ENCODE measurements around the gene GLDN.

Gene GLDN

GRCh38 chr15:51321316-51321715 lies 20.1 kb upstream of the GLDN start (continued):
- TF ChIP-seq PATZ1 (tag by site-specific recombination; IDR thresholded peaks at IDR 0.05), result no peak
- TF ChIP-seq, protein P1, sequence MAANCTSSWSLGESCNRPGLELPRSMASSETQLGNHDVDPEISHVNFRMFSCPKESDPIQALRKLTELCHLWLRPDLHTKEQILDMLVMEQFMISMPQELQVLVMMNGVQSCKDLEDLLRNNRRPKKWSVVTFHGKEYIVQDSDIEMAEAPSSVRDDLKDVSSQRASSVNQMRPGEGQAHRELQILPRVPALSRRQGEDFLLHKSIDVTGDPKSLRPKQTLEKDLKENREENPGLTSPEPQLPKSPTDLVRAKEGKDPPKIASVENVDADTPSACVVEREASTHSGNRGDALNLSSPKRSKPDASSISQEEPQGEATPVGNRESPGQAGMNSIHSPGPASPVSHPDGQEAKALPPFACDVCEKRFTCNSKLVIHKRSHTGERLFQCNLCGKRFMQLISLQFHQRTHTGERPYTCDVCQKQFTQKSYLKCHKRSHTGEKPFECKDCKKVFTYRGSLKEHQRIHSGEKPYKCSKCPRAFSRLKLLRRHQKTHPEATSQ (tag by site-specific recombination; IDR thresholded peaks at IDR 0.05), result no peak
- no peak for TF ChIP-seq ZNF596 (tag by site-specific recombination; IDR thresholded peaks at IDR 0.05)
- no peak for TF ChIP-seq ZNF658 (tag by site-specific recombination; IDR thresholded peaks at IDR 0.05)
- no peak for TF ChIP-seq PRDM1 (tag by site-specific recombination; IDR thresholded peaks at IDR 0.05)
- no peak for TF ChIP-seq RBAK (tag by site-specific recombination; IDR thresholded peaks at IDR 0.05)

DNA sequence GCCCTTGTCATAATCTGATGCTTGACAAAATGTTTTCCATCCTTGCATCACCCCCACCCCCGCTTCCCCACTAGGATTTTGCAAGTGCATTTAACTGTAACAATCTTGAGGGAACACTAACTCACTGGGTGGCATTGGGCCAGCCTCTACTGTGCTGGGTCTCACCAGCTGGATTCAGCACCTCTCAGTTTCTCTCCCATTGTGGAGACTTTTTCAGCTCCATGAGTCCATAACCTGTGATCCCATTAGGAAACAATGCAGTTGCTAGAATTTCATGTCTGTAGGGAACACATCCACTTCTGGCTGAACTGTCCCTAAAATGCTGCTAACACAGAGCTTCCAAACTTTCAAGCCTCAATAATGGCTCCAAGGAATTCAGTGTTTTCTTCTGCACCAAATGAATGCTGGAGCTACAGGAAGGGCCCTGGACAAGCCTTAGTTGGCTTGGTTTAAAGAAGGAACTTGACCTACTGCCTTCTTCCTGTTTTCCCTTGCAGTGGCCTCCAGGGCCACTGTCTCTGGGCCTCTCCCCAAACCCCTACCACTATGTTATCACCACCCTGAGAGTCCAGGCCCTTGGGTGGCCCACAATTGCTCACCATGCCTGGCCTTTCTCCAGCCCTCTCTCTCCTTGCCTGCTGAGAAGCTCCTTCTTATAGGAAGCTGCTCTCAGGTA lies 18.7 kb upstream of the GLDN start:
- POLR2A ChIA-PET, result no interaction called here

DNA sequence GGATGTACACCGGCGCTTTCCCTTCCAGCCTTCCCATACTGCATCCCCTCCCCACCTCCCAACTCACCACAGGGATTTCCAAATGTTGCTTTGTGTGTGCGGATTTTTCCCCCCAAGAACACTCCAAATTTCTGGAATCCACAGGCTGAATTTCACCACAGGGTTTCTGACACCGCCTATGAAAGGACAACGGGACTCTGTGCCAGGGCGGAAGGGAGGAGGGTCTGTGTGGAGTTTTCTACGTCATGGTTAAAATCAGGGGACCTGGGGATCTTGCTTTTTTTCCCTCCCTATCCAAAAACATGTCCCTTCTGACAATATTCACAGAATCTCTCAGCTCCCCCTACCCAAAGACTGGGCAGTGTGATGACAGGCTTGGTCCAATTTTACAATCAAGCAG lies 17.7 kb upstream of the GLDN start:
- ChIA-PET POLR2A (no interaction called here), CTCF (no interaction called here)
- Histone ChIP-seq H3K27ac (ENCODE audit: extremely low read depth, low read depth, low read length) (no peak overlapping the region), H3K4me3 (ENCODE audit: low read depth, low read length) (no peak overlapping the region), H3K9me3 (ENCODE audit: control insufficient read depth, insufficient read depth, low read depth, low read length) (no peaks in the 10 kb centered on the region), H3K36me3 (ENCODE audit: control insufficient read depth in 2 of 2, insufficient read depth in 1 of 2, low read length in 2 of 2) (no peaks in the 10 kb centered on the region), H3K4me1 (ENCODE audit: control insufficient read depth, insufficient read depth, low read length) (no peaks in the 10 kb centered on the region)
- TF ChIP-seq MZF1 (tag by site-specific recombination; IDR thresholded peaks at IDR 0.05; ENCODE audit: borderline replicate concordance) (no peak), SP7 (tag by site-specific recombination; IDR thresholded peaks at IDR 0.05) (no peak), PRDM6 (tag by site-specific recombination; IDR thresholded peaks at IDR 0.05) (no peak), BCL11B (tag by site-specific recombination; IDR thresholded peaks at IDR 0.05; ENCODE audit: low read depth) (no peak), OSR2 (tag by site-specific recombination; IDR thresholded peaks at IDR 0.05) (no peak), GLI2 (tag by site-specific recombination; IDR thresholded peaks at IDR 0.05; ENCODE audit: borderline replicate concordance, low read depth) (no peak), ZNF416 (tag by site-specific recombination; IDR thresholded peaks at IDR 0.05) (no peak), KLF10 (tag by site-specific recombination; IDR thresholded peaks at IDR 0.05) (no peak)
- TF ChIP-seq, protein P2, sequence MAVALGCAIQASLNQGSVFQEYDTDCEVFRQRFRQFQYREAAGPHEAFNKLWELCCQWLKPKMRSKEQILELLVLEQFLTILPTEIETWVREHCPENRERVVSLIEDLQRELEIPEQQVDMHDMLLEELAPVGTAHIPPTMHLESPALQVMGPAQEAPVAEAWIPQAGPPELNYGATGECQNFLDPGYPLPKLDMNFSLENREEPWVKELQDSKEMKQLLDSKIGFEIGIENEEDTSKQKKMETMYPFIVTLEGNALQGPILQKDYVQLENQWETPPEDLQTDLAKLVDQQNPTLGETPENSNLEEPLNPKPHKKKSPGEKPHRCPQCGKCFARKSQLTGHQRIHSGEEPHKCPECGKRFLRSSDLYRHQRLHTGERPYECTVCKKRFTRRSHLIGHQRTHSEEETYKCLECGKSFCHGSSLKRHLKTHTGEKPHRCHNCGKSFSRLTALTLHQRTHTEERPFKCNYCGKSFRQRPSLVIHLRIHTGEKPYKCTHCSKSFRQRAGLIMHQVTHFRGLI (tag by site-specific recombination; IDR thresholded peaks at IDR 0.05), result no peak
- TF ChIP-seq, protein P3, sequence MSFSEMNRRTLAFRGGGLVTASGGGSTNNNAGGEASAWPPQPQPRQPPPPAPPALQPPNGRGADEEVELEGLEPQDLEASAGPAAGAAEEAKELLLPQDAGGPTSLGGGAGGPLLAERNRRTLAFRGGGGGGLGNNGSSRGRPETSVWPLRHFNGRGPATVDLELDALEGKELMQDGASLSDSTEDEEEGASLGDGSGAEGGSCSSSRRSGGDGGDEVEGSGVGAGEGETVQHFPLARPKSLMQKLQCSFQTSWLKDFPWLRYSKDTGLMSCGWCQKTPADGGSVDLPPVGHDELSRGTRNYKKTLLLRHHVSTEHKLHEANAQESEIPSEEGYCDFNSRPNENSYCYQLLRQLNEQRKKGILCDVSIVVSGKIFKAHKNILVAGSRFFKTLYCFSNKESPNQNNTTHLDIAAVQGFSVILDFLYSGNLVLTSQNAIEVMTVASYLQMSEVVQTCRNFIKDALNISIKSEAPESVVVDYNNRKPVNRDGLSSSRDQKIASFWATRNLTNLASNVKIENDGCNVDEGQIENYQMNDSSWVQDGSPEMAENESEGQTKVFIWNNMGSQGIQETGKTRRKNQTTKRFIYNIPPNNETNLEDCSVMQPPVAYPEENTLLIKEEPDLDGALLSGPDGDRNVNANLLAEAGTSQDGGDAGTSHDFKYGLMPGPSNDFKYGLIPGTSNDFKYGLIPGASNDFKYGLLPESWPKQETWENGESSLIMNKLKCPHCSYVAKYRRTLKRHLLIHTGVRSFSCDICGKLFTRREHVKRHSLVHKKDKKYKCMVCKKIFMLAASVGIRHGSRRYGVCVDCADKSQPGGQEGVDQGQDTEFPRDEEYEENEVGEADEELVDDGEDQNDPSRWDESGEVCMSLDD (tag by site-specific recombination; IDR thresholded peaks at IDR 0.05), result no peak
- TF ChIP-seq, protein P4, sequence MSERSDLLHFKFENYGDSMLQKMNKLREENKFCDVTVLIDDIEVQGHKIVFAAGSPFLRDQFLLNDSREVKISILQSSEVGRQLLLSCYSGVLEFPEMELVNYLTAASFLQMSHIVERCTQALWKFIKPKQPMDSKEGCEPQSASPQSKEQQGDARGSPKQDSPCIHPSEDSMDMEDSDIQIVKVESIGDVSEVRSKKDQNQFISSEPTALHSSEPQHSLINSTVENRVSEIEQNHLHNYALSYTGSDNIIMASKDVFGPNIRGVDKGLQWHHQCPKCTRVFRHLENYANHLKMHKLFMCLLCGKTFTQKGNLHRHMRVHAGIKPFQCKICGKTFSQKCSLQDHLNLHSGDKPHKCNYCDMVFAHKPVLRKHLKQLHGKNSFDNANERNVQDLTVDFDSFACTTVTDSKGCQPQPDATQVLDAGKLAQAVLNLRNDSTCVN (tag by site-specific recombination; optimal IDR thresholded peaks at IDR 0.05), result no peak

More for the DNA sequence above, 18.7 kb upstream of the GLDN start:
- H3K4me3 ChIP-seq (ENCODE audit: low read depth, low read length), result no peak overlapping the region
- no peaks in the 10 kb centered on the region for H3K9me3 ChIP-seq (ENCODE audit: control insufficient read depth, insufficient read depth, low read depth, low read length)
- TF ChIP-seq ZNF701 (tag by site-specific recombination; IDR thresholded peaks at IDR 0.05), result no peak
- TF ChIP-seq GFI1B (tag by site-specific recombination; IDR thresholded peaks at IDR 0.05), result no peak
- TF ChIP-seq ZNF501 (tag by site-specific recombination; IDR thresholded peaks at IDR 0.05), result no peak
- TF ChIP-seq ZIC2 (tag by site-specific recombination; IDR thresholded peaks at IDR 0.05), result peak; percentile 55; the same call in 1 of the 2 replicates
- no peaks in the 10 kb centered on the region for H3K4me1 ChIP-seq (ENCODE audit: control insufficient read depth, insufficient read depth, low read length)
- H3K27ac ChIP-seq (ENCODE audit: extremely low read depth, low read depth, low read length), result no peak overlapping the region
- CTCF ChIA-PET, result interaction anchor here (0.6 kb wide), 2 partner anchors 373 to 461 kb away, joined by 3 to 4 read pairs; no protein-coding TSS in a partner anchor
- H3K36me3 ChIP-seq (ENCODE audit: control insufficient read depth in 2 of 2, insufficient read depth in 1 of 2, low read length in 2 of 2), result no peaks in the 10 kb centered on the region
